Activated B cell treated with CpG ODN at 0.5 μM for 24 hours (primary cell): ENCODE measurements around the gene ARID5A. TPM values are rescaled to one million over a fixed set of nuclear protein-coding genes. Genes with fewer than 3 reads are reported as not detected.
"Not testable (repeated sequence)": the region's sequence is repeated elsewhere in the genome, so short reads cannot be mapped to it uniquely, and the experiment has no call there.

Source experiments
- ATAC-seq: fragments of 200-7000 bp; cut with Tn5 transposase; one replicate; pipeline ENCODE4 v1.10.0; 2021; ENCODE audit warnings: low read depth, mild to moderate bottlenecking, moderate library complexity
- CTCF ChIA-PET: fragments of 350-600 bp; sonication (Branson Sonifier 250); formaldehyde crosslinking; loops from one replicate; lab custom pipeline; 2021; ENCODE audit warnings: antibody characterized with exemption; lab: Charles Lee
- POLR2A ChIA-PET: fragments of 350-600 bp; sonication (Branson Sonifier 250); formaldehyde crosslinking; loops from one replicate; lab custom pipeline; 2021; ENCODE audit warnings: antibody characterized with exemption; lab: Charles Lee
- DNase-seq: peaks from one replicate; pipeline ENCODE4 v3.0.0; 2022
- H3K27ac Mint-ChIP-seq: one replicate; pipeline ENCODE4 v1.8.0; 2020; ENCODE audit warnings: mixed read lengths
- H3K27me3 Mint-ChIP-seq: one replicate; pipeline ENCODE4 v1.8.0; 2021; ENCODE audit warnings: mixed read lengths
- H3K36me3 Mint-ChIP-seq: one replicate; pipeline ENCODE4 v1.8.0; 2021; ENCODE audit warnings: low read depth, mixed read lengths
- H3K4me1 Mint-ChIP-seq: one replicate; pipeline ENCODE4 v1.8.0; 2021; ENCODE audit warnings: mixed read lengths
- H3K4me3 Mint-ChIP-seq: one replicate; pipeline ENCODE4 v1.8.0; 2020; ENCODE audit warnings: mild to moderate bottlenecking, mixed read lengths
- H3K9me3 Mint-ChIP-seq: one replicate; pipeline ENCODE4 v1.8.0; 2020; ENCODE audit warnings: mixed read lengths
- CTCF ChIP-seq: fragments of 200-600 bp; IDR thresholded peaks from one replicate; pipeline ENCODE4 v1.8.0; 2022; ENCODE audit warnings: antibody characterized with exemption, mild to moderate bottlenecking
- intact Hi-C: fragments of 100-400 bp; cut with micrococcal nuclease; formaldehyde crosslinking; loops from one replicate; pipeline ENCODE4 v1.15.1; 2024
- total RNA-seq: library from RNA; stranded (reverse); gene quantifications from 2 replicates; pipeline ENCODE4 v1.2.3, GENCODE V29; 2022

Gene ARID5A
- total RNA-seq, 1 donor from 2014 or later = 83.5 TPM

GRCh38 chr2:96493072-96493471 lies 43.5 kb upstream of the ARID5A start:
- CTCF ChIA-PET = no interaction called here
- POLR2A ChIA-PET = no interaction called here
- peaks cover 2% of the 10 kb centered on the region for H3K27me3 Mint-ChIP-seq
- no peak for DNase-seq
- ATAC-seq = no peak
- intact Hi-C loops = no loop called here
- no peak for TF ChIP-seq CTCF
- no peak overlapping the region for H3K27ac Mint-ChIP-seq
- H3K9me3 Mint-ChIP-seq = peaks cover 17% of the 10 kb centered on the region
- H3K4me1 Mint-ChIP-seq = no peaks in the 10 kb centered on the region
- no peak overlapping the region for H3K4me3 Mint-ChIP-seq
- peaks cover 2% of the 10 kb centered on the region for H3K36me3 Mint-ChIP-seq

- Mint-ChIP-seq H3K4me1 (no peaks in the 10 kb centered on the region), H3K27ac (no peak overlapping the region), H3K27me3 (peaks cover 2% of the 10 kb centered on the region), H3K36me3 (peaks cover 2% of the 10 kb centered on the region), H3K9me3 (peaks cover 17% of the 10 kb centered on the region), H3K4me3 (no peak overlapping the region)
- intact Hi-C loops = no loop called here
- POLR2A ChIA-PET = no interaction called here
- CTCF ChIA-PET = interaction anchor here (1.8 kb wide), 1 partner anchor 87 kb away, joined by 5 read pairs; no protein-coding TSS in a partner anchor
- no peak for TF ChIP-seq CTCF
- ATAC-seq = no peak
- no peak for DNase-seq
Measured at GRCh38 chr2:96494188-96494587, 42.4 kb upstream of the ARID5A start.

- Mint-ChIP-seq H3K9me3 (peaks cover 17% of the 10 kb centered on the region), H3K4me3 (no peak overlapping the region), H3K4me1 (peaks cover 1% of the 10 kb centered on the region), H3K27ac (no peak overlapping the region), H3K36me3 (peaks cover 2% of the 10 kb centered on the region), H3K27me3 (peaks cover 4% of the 10 kb centered on the region)
- POLR2A ChIA-PET = interaction anchor here (1.2 kb wide), 1 partner anchor 9 kb away, joined by 4 read pairs; no protein-coding TSS in a partner anchor
- intact Hi-C loops = no loop called here
- CTCF ChIA-PET = interaction anchor here (0.8 to 1.8 kb wide), 3 partner anchors 12 to 89 kb away, joined by 3 to 5 read pairs (median 3); no protein-coding TSS in a partner anchor
- DNase-seq = no peak
- TF ChIP-seq CTCF = no peak
- ATAC-seq = no peak
Measured at GRCh38 chr2:96495982-96496629, 40.4 kb upstream of the ARID5A start.

GRCh38 chr2:96498021-96498431 lies 38.5 kb upstream of the ARID5A start:
- H3K27me3 Mint-ChIP-seq = peaks cover 4% of the 10 kb centered on the region
- ChIA-PET POLR2A (no interaction called here), CTCF (no interaction called here)
- peaks cover 2% of the 10 kb centered on the region for H3K36me3 Mint-ChIP-seq
- no peak overlapping the region for H3K4me3 Mint-ChIP-seq
- H3K4me1 Mint-ChIP-seq = peaks cover 14% of the 10 kb centered on the region
- intact Hi-C loops = no loop called here
- no peak overlapping the region for H3K27ac Mint-ChIP-seq
- ATAC-seq = no peak
- TF ChIP-seq CTCF = no peak
- H3K9me3 Mint-ChIP-seq = peaks cover 17% of the 10 kb centered on the region
- DNase-seq = no peak

- peaks cover 17% of the 10 kb centered on the region for H3K4me1 Mint-ChIP-seq
- CTCF ChIA-PET, POLR2A ChIA-PET: not testable (repeated sequence)
Measured at GRCh38 chr2:96498611-96499010, 37.9 kb upstream of the ARID5A start.

More at GRCh38 chr2:96498611-96499010, 37.9 kb upstream of the ARID5A start:
- ATAC-seq, H3K27me3 Mint-ChIP-seq, intact Hi-C loops, H3K4me3 Mint-ChIP-seq, DNase-seq, H3K36me3 Mint-ChIP-seq, H3K27ac Mint-ChIP-seq: not testable (repeated sequence)
- H3K9me3 Mint-ChIP-seq = peaks cover 17% of the 10 kb centered on the region
